Calu3 (cell line): ENCODE results near the gene GJB1. TPM values are rescaled to one million over a fixed set of nuclear protein-coding genes. Genes with fewer than 3 reads are reported as not detected.
"Not testable (repeated sequence)": the region's sequence is repeated elsewhere in the genome, so short reads cannot be mapped to it uniquely, and the experiment has no call there.

Experiments
- BruUV-seq: library from RNA; stranded (reverse); fragments of 400-500 nt; replicated peaks from 2 replicates; lab custom pipeline; 2021; lab: Mats Ljungman, UMichigan
- CTCF ChIA-PET: fragments of 300-600 bp; sonication (Branson Sonifier 250); formaldehyde crosslinking; loops from one replicate; lab custom pipeline; 2022; ENCODE audit warnings: antibody characterized with exemption; lab: Charles Lee
- DNase-seq: peaks from one replicate; pipeline ENCODE4 v3.0.0; 2022
- H3K27ac Mint-ChIP-seq: one replicate; pipeline ENCODE4 v1.8.0; 2022; ENCODE audit warnings: mixed read lengths; ENCODE audit not compliant: unreplicated experiment
- H3K27me3 Mint-ChIP-seq: one replicate; pipeline ENCODE4 v1.8.0; 2022; ENCODE audit warnings: mixed read lengths; ENCODE audit not compliant: unreplicated experiment
- H3K36me3 Mint-ChIP-seq: one replicate; pipeline ENCODE4 v1.8.0; 2022; ENCODE audit warnings: mild to moderate bottlenecking, moderate library complexity, mixed read lengths; ENCODE audit not compliant: insufficient read depth, unreplicated experiment
- H3K4me1 Mint-ChIP-seq: one replicate; pipeline ENCODE4 v1.8.0; 2022; ENCODE audit warnings: mild to moderate bottlenecking, low read depth, mixed read lengths; ENCODE audit not compliant: unreplicated experiment
- H3K4me3 Mint-ChIP-seq: one replicate; pipeline ENCODE4 v1.8.0; 2022; ENCODE audit warnings: mild to moderate bottlenecking, low read depth, moderate library complexity, mixed read lengths; ENCODE audit not compliant: unreplicated experiment
- H3K9me3 Mint-ChIP-seq: one replicate; pipeline ENCODE4 v1.8.0; 2022; ENCODE audit warnings: low read depth, mixed read lengths; ENCODE audit not compliant: unreplicated experiment
- CTCF ChIP-seq: fragments of 200-600 bp; IDR thresholded peaks from one replicate; pipeline ENCODE4 v1.8.0; 2022; ENCODE audit warnings: antibody characterized with exemption; ENCODE audit not compliant: unreplicated experiment
- intact Hi-C: fragments of 100-400 bp; cut with micrococcal nuclease; formaldehyde crosslinking; loops from one replicate; pipeline ENCODE4 v1.10.0; 2022; ENCODE audit not compliant: unreplicated experiment
- total RNA-seq: library from RNA; stranded (reverse); gene quantifications from 2 replicates; pipeline ENCODE4 v1.2.3, GENCODE V29; 2022

The GJB1 gene
- total RNA-seq, 1 experiment from 2014 or later = 80.4 TPM

- Mint-ChIP-seq H3K4me3 (no peak overlapping the region), H3K9me3 (no peaks in the 10 kb centered on the region), H3K27ac (no peak overlapping the region), H3K27me3 (peaks cover 21% of the 10 kb centered on the region), H3K36me3 (peaks cover 8% of the 10 kb centered on the region), H3K4me1 (no peaks in the 10 kb centered on the region)
- TF ChIP-seq CTCF = no peak
- intact Hi-C loops = loop anchor here (5.0 to 10.0 kb wide), 2 partner anchors 80 to 413 kb away; partner anchors contain the start of gene FOXO4
- CTCF ChIA-PET = no interaction called here
- no peak for DNase-seq
- no TSS peak for BruUV-seq
These were observed 45.7 kb upstream of the GJB1 start for GRCh38 chrX:71177327-71177726.

GRCh38 chrX:71178908-71179307 is 44.1 kb upstream of the GJB1 start:
- TF ChIP-seq CTCF = peak; percentile 55
- Mint-ChIP-seq H3K4me3 (no peak overlapping the region), H3K27me3 (peaks cover 10% of the 10 kb centered on the region), H3K4me1 (no peaks in the 10 kb centered on the region), H3K36me3 (peaks cover 11% of the 10 kb centered on the region), H3K27ac (no peak overlapping the region), H3K9me3 (no peaks in the 10 kb centered on the region)
- no TSS peak for BruUV-seq
- intact Hi-C loops = loop anchor here (1.0 to 10.0 kb wide), 4 partner anchors 82 to 414 kb away; partner anchors contain the start of gene FOXO4
- DNase-seq = peak; percentile 53
- CTCF ChIA-PET = no interaction called here

- CTCF ChIA-PET = interaction anchor here (0.7 kb wide), 1 partner anchor 415 kb away, joined by 3 read pairs; no protein-coding TSS in a partner anchor
- H3K4me3 Mint-ChIP-seq, H3K27me3 Mint-ChIP-seq, BruUV-seq, H3K4me1 Mint-ChIP-seq, intact Hi-C loops, H3K9me3 Mint-ChIP-seq, DNase-seq, H3K27ac Mint-ChIP-seq: not testable (repeated sequence)
- peaks cover 11% of the 10 kb centered on the region for H3K36me3 Mint-ChIP-seq
These were observed 42.3 kb upstream of the GJB1 start for GRCh38 chrX:71180579-71181265.

GRCh38 chrX:71181558-71181909 is 41.5 kb upstream of the GJB1 start:
- BruUV-seq = TSS peak; percentile 76
- H3K27me3 Mint-ChIP-seq = no peaks in the 10 kb centered on the region
- peaks cover 11% of the 10 kb centered on the region for H3K36me3 Mint-ChIP-seq
- DNase-seq = no peak
- peaks cover 8% of the 10 kb centered on the region for H3K4me1 Mint-ChIP-seq
- CTCF ChIA-PET = interaction anchor here (0.7 to 1.7 kb wide), 3 partner anchors 33 to 416 kb away, joined by 3 to 5 read pairs (median 4); partner anchors contain the start of gene NONO
- no peak for TF ChIP-seq CTCF
- intact Hi-C loops = no loop called here
- H3K9me3 Mint-ChIP-seq = no peaks in the 10 kb centered on the region
- peak overlapping the region; percentile 96 for H3K27ac Mint-ChIP-seq
- peak overlapping the region; percentile 62 for H3K4me3 Mint-ChIP-seq
